Coronary artery (tissue), 2 donors: ENCODE results near the gene DERL2.
A peak's percentile ranks its signal among the peaks of the same experiment; 100 is the strongest.

Experiments
- DNase-seq: peaks from one replicate; pipeline ENCODE4 v3.0.0-alpha.2; 2017; ENCODE audit warnings: low spot score
- H3K27ac ChIP-seq, 2 donors: fragments of 200-600 bp; sonication (generic); one replicate each; pipeline ENCODE4 v1.5.1; 2016 to 2019
- H3K4me3 ChIP-seq: fragments of 200-600 bp; sonication (generic); 2 replicates; pipeline ENCODE4 v1.5.1; 2016; ENCODE audit warnings: mild to moderate bottlenecking, moderate library complexity
- TF ChIP-seq, protein P1 (sequence below): fragments of 200-600 bp; sonication (generic); IDR thresholded peaks from one replicate; pipeline ENCODE4 v1.5.1; 2019; ENCODE audit warnings: antibody characterized with exemption

DERL2 gene

DNA sequence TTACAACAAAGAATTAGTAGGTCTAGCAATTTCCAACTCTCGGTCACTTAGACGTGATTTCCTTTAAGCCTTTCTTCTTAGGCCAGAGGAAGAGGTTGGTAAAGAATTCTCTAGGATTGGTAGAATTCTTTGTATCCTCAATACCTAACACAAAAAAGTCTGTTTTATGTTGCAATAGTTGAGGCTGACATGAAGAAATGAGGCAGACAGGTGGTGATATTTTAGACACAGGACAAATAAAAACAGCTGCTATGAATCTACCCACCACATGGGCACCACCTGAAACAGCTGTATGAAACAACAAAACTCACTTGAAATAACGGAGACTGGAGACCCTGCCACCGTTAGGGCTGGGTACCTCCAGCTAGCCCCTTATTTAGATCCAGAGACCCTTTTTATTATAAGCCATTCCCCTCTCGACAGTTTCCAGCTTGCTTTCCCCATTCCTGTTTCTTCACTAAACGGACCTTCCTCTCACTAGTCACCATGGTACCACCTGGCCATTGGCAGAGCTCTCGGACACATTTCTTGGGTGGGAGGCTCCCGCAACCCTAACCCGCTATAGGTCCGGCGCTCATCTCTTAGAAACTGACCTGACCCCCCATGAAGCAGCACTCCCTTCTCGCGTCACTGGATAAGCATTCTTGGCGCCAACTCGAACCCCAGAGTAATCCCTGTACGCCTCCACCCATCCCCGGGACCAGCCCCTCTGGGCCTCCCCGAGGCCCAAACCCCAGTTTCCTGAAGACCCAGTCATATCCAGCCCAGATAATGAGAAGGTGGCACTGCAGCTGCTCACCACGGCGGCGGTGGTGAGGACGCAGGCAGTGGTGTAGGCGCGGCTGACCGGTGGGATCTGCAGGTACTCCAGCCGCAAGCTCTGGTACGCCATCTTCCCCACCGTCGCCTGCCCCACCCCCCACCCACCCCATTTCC lies at the start of gene DERL2:
Gene DERL2 (minus strand): TSS at position 909 of the 936 bp plus-strand sequence. CDS start 17 bp downstream, at position 892.
- no peak for DNase-seq
- peak within 1 kb of the TSS; percentile 98 for H3K27ac ChIP-seq
- TF ChIP-seq, protein P1, sequence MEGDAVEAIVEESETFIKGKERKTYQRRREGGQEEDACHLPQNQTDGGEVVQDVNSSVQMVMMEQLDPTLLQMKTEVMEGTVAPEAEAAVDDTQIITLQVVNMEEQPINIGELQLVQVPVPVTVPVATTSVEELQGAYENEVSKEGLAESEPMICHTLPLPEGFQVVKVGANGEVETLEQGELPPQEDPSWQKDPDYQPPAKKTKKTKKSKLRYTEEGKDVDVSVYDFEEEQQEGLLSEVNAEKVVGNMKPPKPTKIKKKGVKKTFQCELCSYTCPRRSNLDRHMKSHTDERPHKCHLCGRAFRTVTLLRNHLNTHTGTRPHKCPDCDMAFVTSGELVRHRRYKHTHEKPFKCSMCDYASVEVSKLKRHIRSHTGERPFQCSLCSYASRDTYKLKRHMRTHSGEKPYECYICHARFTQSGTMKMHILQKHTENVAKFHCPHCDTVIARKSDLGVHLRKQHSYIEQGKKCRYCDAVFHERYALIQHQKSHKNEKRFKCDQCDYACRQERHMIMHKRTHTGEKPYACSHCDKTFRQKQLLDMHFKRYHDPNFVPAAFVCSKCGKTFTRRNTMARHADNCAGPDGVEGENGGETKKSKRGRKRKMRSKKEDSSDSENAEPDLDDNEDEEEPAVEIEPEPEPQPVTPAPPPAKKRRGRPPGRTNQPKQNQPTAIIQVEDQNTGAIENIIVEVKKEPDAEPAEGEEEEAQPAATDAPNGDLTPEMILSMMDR: no peak
- peak within 1 kb of the TSS; percentile 84 for H3K4me3 ChIP-seq

DNA sequence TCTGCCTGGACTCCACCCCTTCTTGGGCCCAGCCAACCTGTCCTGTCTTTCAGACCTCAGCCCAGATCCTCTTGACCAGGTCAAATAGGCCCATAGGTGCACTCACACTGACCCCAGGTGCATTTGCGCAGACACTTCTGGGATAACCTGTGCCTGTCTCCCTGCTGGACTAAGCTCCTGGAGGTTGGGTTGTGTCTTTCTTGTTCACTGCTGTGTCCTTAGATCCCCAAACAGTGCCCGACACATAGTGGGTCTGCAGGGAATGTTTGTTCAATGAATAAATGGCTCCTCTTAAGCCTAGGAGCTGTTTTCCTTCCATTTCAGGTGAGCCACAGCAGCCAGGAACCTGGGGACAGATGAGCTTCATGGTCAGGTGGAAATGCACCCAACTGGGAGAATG lies 49.5 kb upstream of the DERL2 start:
- TF ChIP-seq, protein P1: no peak
- DNase-seq: no peak

GRCh38 chr17:5533486-5534315 lies 47.7 kb upstream of the DERL2 start:
- TF ChIP-seq, protein P1: no peak
- DNase-seq: no peak
- Histone ChIP-seq H3K4me3 (no peak overlapping the region), H3K27ac (no peak overlapping the region)

More for the DNA sequence above, 49.5 kb upstream of the DERL2 start:
- Histone ChIP-seq H3K4me3 (no peak overlapping the region), H3K27ac (no peak overlapping the region)

DNA sequence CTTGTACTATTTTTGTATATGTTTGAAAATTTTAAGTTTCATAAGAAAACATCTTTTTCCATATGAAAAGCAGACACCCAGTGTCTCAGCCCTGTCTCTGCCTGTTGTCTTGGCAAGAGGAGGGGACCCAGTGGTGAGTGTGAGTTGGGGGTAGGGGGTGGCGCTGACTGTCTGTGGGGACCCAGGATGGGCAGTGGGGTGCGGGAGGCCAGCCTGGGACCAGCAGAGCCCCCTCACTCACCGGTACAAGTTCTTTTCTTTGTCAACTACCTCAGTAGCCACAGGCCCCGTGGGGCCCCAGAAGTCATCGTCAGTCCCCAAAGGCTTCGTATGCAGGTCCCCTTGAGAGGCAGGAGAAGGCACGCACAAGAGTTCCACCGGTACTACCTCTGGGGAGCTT lies 46.6 kb upstream of the DERL2 start:
- no peak for DNase-seq
- Histone ChIP-seq H3K4me3 (no peak overlapping the region), H3K27ac (no peak overlapping the region)
- TF ChIP-seq, protein P1: no peak

- H3K27ac ChIP-seq: no peak overlapping the region
- TF ChIP-seq, protein P1: no peak
- no peak for DNase-seq
- no peak overlapping the region for H3K4me3 ChIP-seq
Observed at GRCh38 chr17:5531085-5531418, 45.1 kb upstream of the DERL2 start.

GRCh38 chr17:5530265-5531084 lies 44.5 kb upstream of the DERL2 start:
- H3K4me3 ChIP-seq: no peak overlapping the region

More at GRCh38 chr17:5530265-5531084, 44.5 kb upstream of the DERL2 start:
- H3K27ac ChIP-seq: no peak overlapping the region
- no peak for DNase-seq
- TF ChIP-seq, protein P1: no peak
